ENCODE measurements around the gene RALGAPA2. TPM values are rescaled to one million over a fixed set of nuclear protein-coding genes. Genes with fewer than 3 reads are reported as not detected.

RALGAPA2 gene
- total RNA-seq, 1 experiment from 2014 or later, result 9.8 TPM

DNA sequence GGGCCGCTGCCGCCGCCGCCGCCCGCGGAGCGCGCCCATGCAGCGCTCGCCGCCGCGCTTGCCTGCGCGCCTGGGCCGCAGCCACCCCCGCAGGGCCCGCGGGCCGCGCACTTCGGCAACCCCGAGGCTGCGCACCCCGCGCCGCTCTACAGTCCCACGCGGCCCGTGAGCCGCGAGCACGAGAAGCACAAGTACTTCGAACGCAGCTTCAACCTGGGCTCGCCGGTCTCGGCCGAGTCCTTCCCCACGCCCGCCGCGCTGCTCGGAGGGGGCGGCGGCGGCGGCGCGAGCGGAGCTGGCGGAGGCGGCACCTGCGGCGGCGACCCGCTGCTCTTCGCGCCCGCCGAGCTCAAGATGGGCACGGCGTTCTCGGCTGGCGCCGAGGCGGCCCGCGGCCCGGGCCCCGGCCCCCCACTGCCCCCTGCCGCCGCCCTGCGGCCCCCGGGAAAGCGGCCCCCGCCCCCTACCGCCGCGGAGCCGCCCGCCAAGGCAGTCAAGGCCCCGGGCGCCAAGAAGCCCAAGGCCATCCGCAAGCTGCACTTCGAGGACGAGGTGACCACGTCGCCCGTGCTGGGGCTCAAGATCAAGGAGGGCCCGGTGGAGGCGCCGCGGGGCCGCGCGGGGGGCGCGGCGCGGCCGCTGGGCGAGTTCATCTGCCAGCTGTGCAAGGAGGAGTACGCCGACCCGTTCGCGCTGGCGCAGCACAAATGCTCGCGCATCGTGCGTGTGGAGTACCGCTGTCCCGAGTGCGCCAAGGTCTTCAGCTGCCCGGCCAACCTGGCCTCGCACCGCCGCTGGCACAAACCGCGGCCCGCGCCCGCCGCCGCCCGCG is 343.8 kb downstream of the RALGAPA2 start:
- ChIA-PET POLR2A (ENCODE audit: unreplicated experiment) (no interaction called here), CTCF (interaction anchor here (1.0 kb wide), 1 partner anchor 10 kb away, joined by 4 read pairs; no protein-coding TSS in a partner anchor)
- BruUV-seq (replicated peaks), result no TSS peak
- Histone ChIP-seq H3K9ac (ENCODE audit: low read length) (no peak overlapping the region), H3K9me3 (ENCODE audit: low read length) (no peaks in the 10 kb centered on the region), H3K36me3 (ENCODE audit: low read depth, low read length) (no peaks in the 10 kb centered on the region), H3K4me3 (ENCODE audit: low read length) (peak overlapping the region; percentile 46; the same call in 1 of the 2 replicates), H3K4me2 (ENCODE audit: low read length) (peak overlapping the region; percentile 77), H3K27me3 (ENCODE audit: low read length) (peaks cover 85% of the 10 kb centered on the region), H3K4me1 (ENCODE audit: insufficient read depth, low read length) (no peaks in the 10 kb centered on the region; the same call in 1 of the 2 replicates), H3F3A (ENCODE audit: low read length, unreplicated experiment) (no peaks in the 10 kb centered on the region), H3K9me2 (replicated peaks; ENCODE audit: low read length) (no peaks in the 10 kb centered on the region), H3K79me2 (ENCODE audit: low read length) (no peaks in the 10 kb centered on the region), H4K20me1 (ENCODE audit: low read length) (no peaks in the 10 kb centered on the region), H3K27ac (ENCODE audit: low read length) (no peak overlapping the region), H2AFZ (ENCODE audit: low read length) (peak overlapping the region; percentile 66; the same call in 1 of the 2 replicates)
- no peak for DNase-seq
- intact Hi-C loops (cut with micrococcal nuclease), result no loop called here
- TF ChIP-seq, protein P1, sequence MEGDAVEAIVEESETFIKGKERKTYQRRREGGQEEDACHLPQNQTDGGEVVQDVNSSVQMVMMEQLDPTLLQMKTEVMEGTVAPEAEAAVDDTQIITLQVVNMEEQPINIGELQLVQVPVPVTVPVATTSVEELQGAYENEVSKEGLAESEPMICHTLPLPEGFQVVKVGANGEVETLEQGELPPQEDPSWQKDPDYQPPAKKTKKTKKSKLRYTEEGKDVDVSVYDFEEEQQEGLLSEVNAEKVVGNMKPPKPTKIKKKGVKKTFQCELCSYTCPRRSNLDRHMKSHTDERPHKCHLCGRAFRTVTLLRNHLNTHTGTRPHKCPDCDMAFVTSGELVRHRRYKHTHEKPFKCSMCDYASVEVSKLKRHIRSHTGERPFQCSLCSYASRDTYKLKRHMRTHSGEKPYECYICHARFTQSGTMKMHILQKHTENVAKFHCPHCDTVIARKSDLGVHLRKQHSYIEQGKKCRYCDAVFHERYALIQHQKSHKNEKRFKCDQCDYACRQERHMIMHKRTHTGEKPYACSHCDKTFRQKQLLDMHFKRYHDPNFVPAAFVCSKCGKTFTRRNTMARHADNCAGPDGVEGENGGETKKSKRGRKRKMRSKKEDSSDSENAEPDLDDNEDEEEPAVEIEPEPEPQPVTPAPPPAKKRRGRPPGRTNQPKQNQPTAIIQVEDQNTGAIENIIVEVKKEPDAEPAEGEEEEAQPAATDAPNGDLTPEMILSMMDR (conservative IDR thresholded peaks at IDR 0.05; ENCODE audit: low read depth, low read length), result no peak
- TF ChIP-seq EZH2phosphoT487 (IDR thresholded peaks at IDR 0.05; ENCODE audit: borderline replicate concordance, low read length) (no peak; the same call in 1 of the 2 replicates), EZH2 (IDR thresholded peaks at IDR 0.05; ENCODE audit: low read length, unreplicated experiment) (peak; percentile 29)
- peak; percentile 15; the same call in 1 of the 2 replicates for ATAC-seq

DNA sequence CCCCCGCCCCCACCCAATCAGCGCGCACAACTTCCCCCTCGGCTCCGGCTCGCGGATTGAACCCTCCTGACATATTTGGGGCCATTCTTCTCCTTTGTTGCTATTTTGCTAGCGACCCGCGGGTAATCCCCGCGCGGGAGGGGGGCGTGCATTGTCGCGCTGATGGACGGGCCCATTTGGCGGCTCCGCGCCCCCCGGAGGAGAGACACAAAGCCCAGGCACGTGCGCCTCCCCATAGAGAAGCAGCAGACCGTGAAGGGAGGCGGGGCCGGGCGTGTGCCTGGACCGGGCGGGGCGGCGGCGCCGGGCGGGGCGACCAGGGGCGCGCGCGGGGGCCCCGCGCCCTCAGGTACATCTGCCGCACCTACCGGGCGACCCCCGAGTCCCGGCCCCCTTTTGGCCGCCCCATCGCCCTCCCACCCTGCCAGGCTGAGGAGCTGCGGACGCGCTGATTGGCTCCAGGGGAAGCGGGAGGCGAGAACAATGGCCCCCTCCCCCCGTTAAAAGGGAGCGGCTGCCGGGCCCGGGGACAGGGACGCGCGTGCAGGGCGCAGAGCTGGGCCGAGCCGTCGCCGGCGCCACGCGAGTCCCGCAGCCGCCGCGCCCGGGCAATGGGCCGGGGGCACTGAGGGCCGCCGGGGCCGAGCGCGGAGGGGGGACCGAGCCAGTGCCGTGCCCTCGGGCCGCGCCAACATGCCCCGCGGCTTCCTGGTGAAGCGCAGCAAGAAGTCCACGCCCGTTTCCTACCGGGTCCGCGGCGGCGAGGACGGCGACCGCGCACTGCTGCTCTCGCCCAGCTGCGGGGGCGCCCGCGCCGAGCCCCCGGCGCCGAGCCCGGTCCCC is 344.6 kb downstream of the RALGAPA2 start, which contains the start of gene INSM1:
INSM1 (plus strand) TSS at position 530 of the 843 bp plus-strand sequence; CDS start at position 694, 164 bp downstream.
- Histone ChIP-seq H3F3A (ENCODE audit: low read length, unreplicated experiment) (no peaks in the 10 kb centered on the region), H3K4me1 (ENCODE audit: insufficient read depth, low read length) (no peaks in the 10 kb centered on the region; the same call in 1 of the 2 replicates), H3K4me3 (ENCODE audit: low read length) (peak within 1 kb of the TSS; percentile 46; the same call in 1 of the 2 replicates), H3K9ac (ENCODE audit: low read length) (no peak within 1 kb of the TSS), H3K79me2 (ENCODE audit: low read length) (no peaks in the 10 kb centered on the region), H2AFZ (ENCODE audit: low read length) (0 out of 2 replicates have a peak within 1 kb of the TSS, but pooled peaks have one; percentile 66), H4K20me1 (ENCODE audit: low read length) (no peaks in the 10 kb centered on the region), H3K9me2 (replicated peaks; ENCODE audit: low read length) (no peaks in the 10 kb centered on the region), H3K27ac (ENCODE audit: low read length) (no peak within 1 kb of the TSS), H3K4me2 (ENCODE audit: low read length) (peak within 1 kb of the TSS; percentile 77), H3K27me3 (ENCODE audit: low read length) (peaks cover 85% of the 10 kb centered on the region), H3K9me3 (ENCODE audit: low read length) (no peaks in the 10 kb centered on the region), H3K36me3 (ENCODE audit: low read depth, low read length) (no peaks in the 10 kb centered on the region)
- intact Hi-C loops (cut with micrococcal nuclease), result no loop called here
- ChIA-PET CTCF (interaction anchor here (1.0 kb wide), 1 partner anchor 10 kb away, joined by 4 read pairs; no protein-coding TSS in a partner anchor), POLR2A (ENCODE audit: unreplicated experiment) (no interaction called here)
- DNase-seq (no peak), ATAC-seq (no peak)
- no TSS peak for BruUV-seq (replicated peaks)
- TF ChIP-seq, protein P1 (conservative IDR thresholded peaks at IDR 0.05; ENCODE audit: low read depth, low read length), result no peak
- no peak for TF ChIP-seq EZH2phosphoT487 (IDR thresholded peaks at IDR 0.05; ENCODE audit: borderline replicate concordance, low read length)
- TF ChIP-seq EZH2 (IDR thresholded peaks at IDR 0.05; ENCODE audit: low read length, unreplicated experiment), result no peak
